Parathyroid adenoma (tissue), 2 donors: ENCODE results near the gene TRIM8.

Experiments
- H2AFZ ChIP-seq: fragments of 300-600 bp; sonication (generic); one replicate; pipeline ENCODE4 v1.7.0; 2017; ENCODE audit warnings: antibody characterized with exemption, mild to moderate bottlenecking
- H3K27ac ChIP-seq: fragments of 300-600 bp; sonication (generic); one replicate; pipeline ENCODE4 v1.7.0; 2017
- H3K27me3 ChIP-seq: fragments of 300-600 bp; sonication (generic); one replicate; pipeline ENCODE4 v1.7.0; 2017; ENCODE audit warnings: low read length; ENCODE audit not compliant: control insufficient read depth, insufficient read depth
- H3K36me3 ChIP-seq: fragments of 300-600 bp; sonication (generic); one replicate; pipeline ENCODE4 v1.7.0; 2017; ENCODE audit warnings: low read length; ENCODE audit not compliant: control insufficient read depth, insufficient read depth
- H3K4me1 ChIP-seq: fragments of 300-600 bp; sonication (generic); one replicate; pipeline ENCODE4 v1.7.0; 2017; ENCODE audit warnings: control low read depth
- H3K4me2 ChIP-seq: fragments of 300-600 bp; sonication (generic); one replicate; pipeline ENCODE4 v1.7.0; 2017; ENCODE audit warnings: low read length
- H3K4me3 ChIP-seq: fragments of 300-600 bp; sonication (generic); one replicate; pipeline ENCODE4 v1.7.0; 2017; ENCODE audit warnings: low read depth, low read length
- H3K79me2 ChIP-seq: fragments of 300-600 bp; sonication (generic); one replicate; pipeline ENCODE4 v1.7.0; 2017; ENCODE audit warnings: control low read depth
- H3K9ac ChIP-seq: fragments of 300-600 bp; sonication (generic); one replicate; pipeline ENCODE4 v1.7.0; 2017; ENCODE audit warnings: mild to moderate bottlenecking
- H3K9me3 ChIP-seq: fragments of 300-600 bp; sonication (generic); one replicate; pipeline ENCODE4 v1.7.0; 2017; ENCODE audit warnings: low read length; ENCODE audit not compliant: control insufficient read depth
- TF ChIP-seq, protein P1 (sequence below): fragments of 300-600 bp; sonication (generic); IDR thresholded peaks from one replicate; pipeline ENCODE4 v1.7.0; 2017; ENCODE audit warnings: antibody characterized with exemption, mild to moderate bottlenecking
- donor health status: primary hyperparathyroidism.

The TRIM8 gene

DNA sequence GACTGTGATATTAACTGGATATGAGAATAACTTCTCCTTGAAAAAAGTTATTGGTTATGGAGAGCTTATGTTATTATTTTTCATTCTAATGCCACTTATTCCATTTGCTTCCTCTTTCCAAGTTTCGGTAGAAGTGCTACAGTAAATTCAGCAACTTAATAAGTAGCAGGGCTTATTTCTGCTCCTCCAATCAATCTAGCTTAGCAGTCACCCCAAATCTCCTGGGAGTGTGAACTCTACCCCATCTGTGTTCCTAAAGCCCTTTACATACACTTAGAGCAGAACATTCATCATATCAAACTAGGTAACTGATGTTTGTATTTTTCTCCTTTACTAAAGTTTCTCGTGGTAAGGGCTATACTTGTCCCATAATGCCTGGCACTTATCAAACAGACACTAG is 61.3 kb downstream of the TRIM8 start:
- Histone ChIP-seq H3K36me3 (no peaks in the 10 kb centered on the region), H3K4me2 (no peak overlapping the region), H3K4me3 (no peak overlapping the region), H3K4me1 (peaks cover 3% of the 10 kb centered on the region), H3K27ac (no peak overlapping the region), H2AFZ (no peak overlapping the region), H3K79me2 (peaks cover 54% of the 10 kb centered on the region), H3K9me3 (no peaks in the 10 kb centered on the region), H3K9ac (no peak overlapping the region), H3K27me3 (no peaks in the 10 kb centered on the region)
- TF ChIP-seq, protein P1, sequence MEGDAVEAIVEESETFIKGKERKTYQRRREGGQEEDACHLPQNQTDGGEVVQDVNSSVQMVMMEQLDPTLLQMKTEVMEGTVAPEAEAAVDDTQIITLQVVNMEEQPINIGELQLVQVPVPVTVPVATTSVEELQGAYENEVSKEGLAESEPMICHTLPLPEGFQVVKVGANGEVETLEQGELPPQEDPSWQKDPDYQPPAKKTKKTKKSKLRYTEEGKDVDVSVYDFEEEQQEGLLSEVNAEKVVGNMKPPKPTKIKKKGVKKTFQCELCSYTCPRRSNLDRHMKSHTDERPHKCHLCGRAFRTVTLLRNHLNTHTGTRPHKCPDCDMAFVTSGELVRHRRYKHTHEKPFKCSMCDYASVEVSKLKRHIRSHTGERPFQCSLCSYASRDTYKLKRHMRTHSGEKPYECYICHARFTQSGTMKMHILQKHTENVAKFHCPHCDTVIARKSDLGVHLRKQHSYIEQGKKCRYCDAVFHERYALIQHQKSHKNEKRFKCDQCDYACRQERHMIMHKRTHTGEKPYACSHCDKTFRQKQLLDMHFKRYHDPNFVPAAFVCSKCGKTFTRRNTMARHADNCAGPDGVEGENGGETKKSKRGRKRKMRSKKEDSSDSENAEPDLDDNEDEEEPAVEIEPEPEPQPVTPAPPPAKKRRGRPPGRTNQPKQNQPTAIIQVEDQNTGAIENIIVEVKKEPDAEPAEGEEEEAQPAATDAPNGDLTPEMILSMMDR, result no peak
